Stomach smooth muscle (tissue), 2 donors: ENCODE measurements around the gene FHDC1.

Source experiments
- H3K27ac ChIP-seq: one replicate; pipeline ENCODE4 v1.7.0; 2013; ENCODE audit warnings: mild to moderate bottlenecking, low read length, inconsistent platforms
- H3K27me3 ChIP-seq, 2 donors: one replicate each; pipeline ENCODE4 v1.7.0; 2013; ENCODE audit warnings: low read length in 2 of 2; ENCODE audit not compliant: insufficient read depth in 2 of 2, control insufficient read depth in 1 of 2
- H3K36me3 ChIP-seq, 2 donors: one replicate each; pipeline ENCODE4 v1.7.0; 2013; ENCODE audit warnings: low read length in 2 of 2; ENCODE audit not compliant: control insufficient read depth in 2 of 2, insufficient read depth in 2 of 2
- H3K4me1 ChIP-seq: one replicate; pipeline ENCODE4 v1.7.0; 2013; ENCODE audit warnings: low read length; ENCODE audit not compliant: control insufficient read depth, insufficient read depth
- H3K4me3 ChIP-seq, 2 donors: one replicate each; pipeline ENCODE4 v1.7.0; 2013; ENCODE audit warnings: low read length in 2 of 2
- H3K9ac ChIP-seq, 2 donors: one replicate each; pipeline ENCODE4 v1.7.0; 2013; ENCODE audit warnings: low read length in 2 of 2, mild to moderate bottlenecking in 1 of 2
- H3K9me3 ChIP-seq, 2 donors: one replicate each; pipeline ENCODE4 v1.7.0; 2013; ENCODE audit warnings: low read length in 2 of 2; ENCODE audit not compliant: control insufficient read depth in 2 of 2
- donor health status: healthy.
- donor health status: Pancreatic carcinoma.

The FHDC1 gene

DNA sequence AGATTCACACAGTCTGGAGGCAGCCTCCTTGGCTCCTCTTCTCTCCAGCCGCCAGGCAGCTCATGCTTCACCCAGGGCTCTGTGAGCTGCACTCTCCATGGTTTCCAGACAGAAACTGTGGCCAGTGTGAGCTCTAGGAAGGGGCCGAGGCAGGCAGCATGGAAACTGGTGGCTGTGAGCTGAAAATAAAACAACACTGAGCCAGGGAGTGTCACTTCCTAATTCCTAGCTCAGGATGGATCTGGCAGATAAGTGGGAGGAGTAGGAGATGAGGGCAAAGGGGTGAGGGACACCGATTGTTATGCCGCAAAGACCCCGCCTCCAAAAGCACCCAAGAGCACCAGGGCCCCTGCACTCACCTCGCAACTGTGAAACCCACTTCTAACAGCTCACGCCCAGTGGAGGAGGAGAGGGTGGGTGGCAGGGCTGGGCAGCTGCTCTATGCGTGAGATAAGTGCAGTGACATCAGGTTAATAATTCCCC is 69.8 kb downstream of the FHDC1 start:
- Histone ChIP-seq H3K36me3 (no peaks in the 10 kb centered on the region), H3K27me3 (no peaks in the 10 kb centered on the region), H3K9ac (no peak overlapping the region), H3K9me3 (no peaks in the 10 kb centered on the region), H3K4me1 (no peaks in the 10 kb centered on the region), H3K27ac (no peak overlapping the region), H3K4me3 (no peak overlapping the region)

DNA sequence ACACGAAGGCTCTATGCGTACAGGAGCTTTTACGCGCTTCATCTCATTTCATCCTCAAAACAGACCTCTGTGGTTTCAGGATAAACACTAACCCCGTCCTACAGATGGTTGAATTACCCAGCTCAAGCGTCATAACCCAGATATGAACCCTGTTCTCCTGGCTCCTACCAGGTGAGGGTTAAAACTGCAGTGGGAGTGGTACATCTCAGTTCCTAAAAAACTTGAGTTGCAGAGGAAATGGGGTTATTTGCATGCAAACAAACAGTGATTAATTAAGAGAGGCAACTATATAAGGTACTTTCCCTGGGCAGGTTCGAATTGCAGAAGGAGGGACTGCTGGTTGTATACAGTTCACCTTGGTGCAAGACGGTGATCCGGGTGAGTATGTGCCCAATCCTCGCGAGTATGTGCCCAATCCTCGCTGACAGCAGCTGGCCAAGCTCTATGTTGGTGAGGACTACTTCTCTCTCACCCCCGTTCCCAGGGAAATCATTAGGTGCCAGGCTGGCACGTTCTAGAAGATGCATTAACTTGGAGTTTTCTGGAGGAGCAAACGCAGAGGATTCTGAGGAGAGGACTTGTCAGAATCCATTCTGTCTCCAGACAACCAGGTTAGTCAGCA is 72.6 kb downstream of the FHDC1 start:
- no peaks in the 10 kb centered on the region for H3K9me3 ChIP-seq
- no peaks in the 10 kb centered on the region for H3K36me3 ChIP-seq
- H3K4me1 ChIP-seq, result no peaks in the 10 kb centered on the region
- no peak overlapping the region for H3K27ac ChIP-seq
- no peak overlapping the region for H3K4me3 ChIP-seq
- H3K9ac ChIP-seq, result no peak overlapping the region
- H3K27me3 ChIP-seq, result no peaks in the 10 kb centered on the region

DNA sequence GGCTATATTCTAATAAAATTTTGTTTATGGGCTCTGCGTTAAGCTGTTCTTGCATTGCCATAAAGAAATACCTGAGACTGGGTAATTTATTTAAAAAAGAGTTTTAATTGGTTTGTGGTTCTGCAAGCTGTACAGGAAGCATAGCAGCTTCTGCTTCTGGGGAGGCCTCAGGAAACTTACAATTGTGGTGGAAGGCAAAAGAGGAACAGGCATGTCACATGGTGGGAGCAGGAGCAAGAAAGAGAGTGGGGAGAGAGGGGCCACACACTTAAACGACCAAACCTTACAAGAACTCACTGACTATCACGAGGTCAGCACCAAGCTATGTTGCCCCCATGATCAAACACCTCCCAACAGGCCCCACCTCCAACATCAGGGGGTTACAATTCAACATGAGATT is 74.0 kb downstream of the FHDC1 start:
- H3K36me3 ChIP-seq, result no peaks in the 10 kb centered on the region
- H3K27me3 ChIP-seq, result no peaks in the 10 kb centered on the region
- no peak overlapping the region for H3K27ac ChIP-seq
- H3K4me3 ChIP-seq, result no peak overlapping the region
- no peak overlapping the region for H3K9ac ChIP-seq
- no peaks in the 10 kb centered on the region for H3K4me1 ChIP-seq
- H3K9me3 ChIP-seq, result no peaks in the 10 kb centered on the region

DNA sequence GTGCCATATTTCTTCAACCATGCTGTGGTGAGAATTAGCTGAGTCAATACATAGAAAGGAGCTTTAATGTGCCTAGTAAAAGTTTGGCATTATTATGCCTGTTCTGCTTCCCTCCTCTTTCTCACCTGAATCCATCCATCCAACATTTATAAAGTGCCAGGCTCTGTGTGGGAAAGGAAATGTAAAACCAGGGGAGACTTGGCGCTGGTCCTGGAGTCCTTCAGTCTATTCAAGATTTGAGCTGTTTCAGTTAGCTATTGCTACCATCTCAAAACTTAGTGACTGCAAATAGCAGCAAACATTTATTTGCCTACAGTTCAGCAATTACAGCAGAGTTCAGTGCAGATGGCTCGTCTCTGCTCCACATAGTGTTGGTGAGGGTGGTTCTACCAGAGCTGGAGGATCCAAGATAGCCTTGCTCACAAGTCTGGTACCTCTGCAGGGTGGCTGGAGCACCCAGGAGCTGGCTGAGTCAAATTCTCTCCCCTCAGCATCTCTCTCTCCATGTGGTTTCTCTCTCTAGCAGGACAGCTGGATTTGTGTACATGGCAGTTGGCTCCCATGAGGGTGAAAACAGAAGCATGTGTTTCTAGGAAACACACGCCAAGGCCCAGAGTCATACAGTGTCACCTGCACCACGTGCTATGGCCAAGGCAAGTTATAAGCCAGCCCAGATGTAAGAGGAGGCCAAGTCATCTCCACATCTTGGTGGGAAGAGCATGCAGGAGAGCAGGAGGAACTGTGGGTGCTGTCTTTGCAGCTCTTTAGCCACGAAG is 77.3 kb downstream of the FHDC1 start:
- no peaks in the 10 kb centered on the region for H3K36me3 ChIP-seq
- H3K27me3 ChIP-seq, result no peaks in the 10 kb centered on the region
- H3K4me3 ChIP-seq, result no peak overlapping the region
- H3K9me3 ChIP-seq, result no peaks in the 10 kb centered on the region
- no peak overlapping the region for H3K9ac ChIP-seq
- no peaks in the 10 kb centered on the region for H3K4me1 ChIP-seq
- H3K27ac ChIP-seq, result no peak overlapping the region

DNA sequence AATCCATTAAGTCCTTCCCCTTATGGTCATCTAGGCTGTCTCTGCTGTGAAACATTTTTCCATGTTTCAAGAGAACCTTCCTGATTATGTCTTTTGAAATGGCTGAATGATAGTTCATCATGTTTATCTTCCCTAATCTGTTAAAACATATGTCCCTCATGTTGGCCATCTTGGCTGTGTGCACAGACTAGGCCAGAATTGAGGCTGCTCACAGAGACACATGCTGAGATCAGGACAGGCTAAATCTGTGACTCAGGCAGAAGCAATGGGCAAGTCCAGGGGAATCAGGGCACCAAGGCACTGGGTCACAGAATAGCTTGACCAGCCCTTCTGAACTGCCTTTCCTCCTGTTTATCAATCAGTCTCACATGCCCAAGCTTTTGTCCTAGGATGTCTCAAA is 78.3 kb downstream of the FHDC1 start:
- no peaks in the 10 kb centered on the region for H3K27me3 ChIP-seq
- no peak overlapping the region for H3K4me3 ChIP-seq
- no peaks in the 10 kb centered on the region for H3K9me3 ChIP-seq
- no peaks in the 10 kb centered on the region for H3K36me3 ChIP-seq
- no peak overlapping the region for H3K9ac ChIP-seq
- no peak overlapping the region for H3K27ac ChIP-seq
- H3K4me1 ChIP-seq, result no peaks in the 10 kb centered on the region

DNA sequence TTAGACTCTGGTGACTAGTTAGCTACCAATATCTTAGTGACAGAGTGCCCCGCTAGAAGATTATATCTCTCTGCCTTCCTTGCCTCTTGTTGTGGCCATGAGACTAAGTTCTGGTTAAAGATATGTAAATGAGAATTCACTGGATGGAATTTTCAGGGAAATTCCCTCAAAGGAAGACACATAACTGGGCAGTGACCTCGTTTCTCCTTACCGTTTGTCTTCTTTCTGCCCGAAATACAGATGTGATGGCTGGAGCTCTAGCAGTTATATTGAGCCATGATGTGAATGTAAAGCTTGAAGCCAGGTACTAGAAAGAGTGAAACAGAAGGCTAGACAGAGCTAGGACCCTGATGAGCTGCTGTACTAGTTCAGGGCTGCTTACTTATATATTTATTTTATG is 80.5 kb downstream of the FHDC1 start:
- Histone ChIP-seq H3K4me3 (no peak overlapping the region), H3K9me3 (no peaks in the 10 kb centered on the region), H3K27ac (no peak overlapping the region), H3K36me3 (no peaks in the 10 kb centered on the region), H3K9ac (no peak overlapping the region), H3K27me3 (no peaks in the 10 kb centered on the region), H3K4me1 (no peaks in the 10 kb centered on the region)

DNA sequence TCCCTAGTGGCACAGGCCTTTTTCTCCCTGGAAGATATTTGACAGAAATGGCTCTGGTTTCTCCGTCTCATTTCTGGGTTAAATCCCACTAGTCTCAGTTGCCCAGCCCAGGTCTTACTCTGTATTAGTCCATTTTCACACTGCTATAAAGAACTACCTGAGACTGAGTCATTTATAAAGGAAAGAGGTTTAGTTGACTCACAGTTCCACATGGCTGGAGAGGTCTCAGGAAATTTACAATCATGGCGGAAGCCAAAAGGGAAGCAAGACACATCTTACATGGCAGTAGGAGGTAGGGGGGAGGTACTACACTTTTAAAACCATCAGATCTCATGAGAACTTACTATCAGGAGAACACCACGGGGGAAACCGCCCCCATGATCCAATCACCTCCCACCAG is 81.9 kb downstream of the FHDC1 start:
- Histone ChIP-seq H3K4me1 (no peaks in the 10 kb centered on the region), H3K27ac (no peak overlapping the region), H3K9ac (no peak overlapping the region), H3K4me3 (no peak overlapping the region), H3K27me3 (no peaks in the 10 kb centered on the region), H3K36me3 (no peaks in the 10 kb centered on the region), H3K9me3 (no peaks in the 10 kb centered on the region)

DNA sequence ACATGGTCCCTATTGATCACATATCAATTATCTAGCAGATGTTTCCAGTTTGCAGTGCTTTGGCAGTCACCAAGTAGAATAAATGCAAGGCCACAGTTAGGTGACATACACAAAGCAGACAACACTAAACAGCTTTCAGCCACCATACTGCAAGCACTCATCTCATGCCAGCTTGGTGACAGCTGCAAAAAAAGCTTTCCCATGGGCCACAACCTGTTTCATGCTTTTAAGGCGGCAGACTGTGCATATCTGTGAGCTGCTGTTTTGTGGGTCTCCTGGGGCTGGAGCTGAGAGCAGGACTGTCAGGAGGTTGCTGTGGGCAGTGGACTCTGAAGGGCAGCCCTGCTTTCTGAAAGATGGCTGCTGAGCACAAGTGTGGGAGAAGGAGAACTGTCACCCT is 82.6 kb downstream of the FHDC1 start:
- Histone ChIP-seq H3K36me3 (no peaks in the 10 kb centered on the region), H3K9me3 (no peaks in the 10 kb centered on the region), H3K4me1 (no peaks in the 10 kb centered on the region), H3K27ac (no peak overlapping the region), H3K9ac (no peak overlapping the region), H3K27me3 (no peaks in the 10 kb centered on the region), H3K4me3 (no peak overlapping the region)

DNA sequence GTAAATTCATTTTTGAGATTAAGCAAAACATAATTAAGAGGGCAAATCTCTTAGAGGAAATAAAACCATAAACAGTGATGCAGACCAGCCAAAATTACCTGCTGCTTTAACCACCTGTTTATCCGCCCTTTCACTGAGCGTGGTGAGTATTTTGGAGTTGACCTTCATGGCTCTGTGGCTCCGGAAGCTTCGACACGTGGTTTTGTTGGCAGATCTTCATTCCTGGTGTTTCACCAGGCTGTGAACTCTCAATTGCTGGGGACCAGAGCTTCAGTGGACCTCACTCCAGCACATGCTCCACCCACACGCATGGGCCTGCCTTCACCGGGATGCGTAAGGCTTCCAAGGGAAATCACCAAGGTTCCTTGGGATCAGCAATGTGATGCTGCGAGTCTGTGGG is 83.8 kb downstream of the FHDC1 start:
- H3K27ac ChIP-seq, result no peak overlapping the region
- no peak overlapping the region for H3K4me3 ChIP-seq
- H3K9ac ChIP-seq, result no peak overlapping the region
- no peaks in the 10 kb centered on the region for H3K36me3 ChIP-seq
- no peaks in the 10 kb centered on the region for H3K4me1 ChIP-seq
- no peaks in the 10 kb centered on the region for H3K27me3 ChIP-seq
- no peaks in the 10 kb centered on the region for H3K9me3 ChIP-seq

DNA sequence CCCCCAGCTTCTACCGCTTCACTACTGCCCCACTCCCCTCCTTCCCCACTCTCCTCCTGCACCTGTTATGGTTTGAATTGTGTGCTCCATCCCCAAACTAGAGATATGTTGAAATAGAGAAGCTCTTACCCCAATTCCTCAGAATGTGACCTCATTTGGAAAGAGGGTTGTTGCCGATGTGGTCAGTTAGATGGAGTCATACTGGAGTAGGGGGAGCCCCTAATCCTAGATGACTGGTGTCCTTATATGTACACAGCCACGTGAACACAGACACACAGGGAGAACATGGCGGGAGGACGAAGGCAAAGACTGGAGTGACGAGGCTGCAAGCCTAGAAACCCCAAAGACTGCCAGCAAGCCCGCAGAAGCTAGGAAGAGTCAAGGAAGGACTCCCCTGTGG is 84.3 kb downstream of the FHDC1 start:
- Histone ChIP-seq H3K9ac (no peak overlapping the region), H3K9me3 (no peaks in the 10 kb centered on the region), H3K4me1 (no peaks in the 10 kb centered on the region), H3K36me3 (no peaks in the 10 kb centered on the region), H3K27me3 (no peaks in the 10 kb centered on the region), H3K27ac (no peak overlapping the region), H3K4me3 (no peak overlapping the region)

DNA sequence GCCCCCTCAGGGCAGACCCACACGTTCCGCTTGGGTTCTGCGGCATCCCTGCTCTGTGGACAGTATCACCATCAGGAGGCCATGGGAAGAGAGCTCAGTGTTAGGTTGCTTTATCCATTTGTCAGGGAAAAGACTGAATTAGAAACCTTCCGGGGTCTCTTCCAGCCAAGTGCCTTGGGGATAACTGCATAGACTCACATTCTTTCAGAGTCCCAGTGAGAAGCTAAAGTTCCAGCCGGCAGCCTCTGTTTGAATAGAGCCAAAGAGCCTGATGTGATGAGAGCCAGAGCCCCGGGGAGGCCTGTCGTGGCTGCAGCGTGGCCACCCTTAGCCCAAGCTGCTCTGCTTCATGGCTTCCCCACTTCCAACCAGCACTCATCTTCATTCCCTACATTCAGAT is 85.2 kb downstream of the FHDC1 start:
- no peaks in the 10 kb centered on the region for H3K36me3 ChIP-seq
- H3K4me3 ChIP-seq, result no peak overlapping the region
- H3K27me3 ChIP-seq, result no peaks in the 10 kb centered on the region
- H3K9ac ChIP-seq, result no peak overlapping the region
- H3K9me3 ChIP-seq, result no peaks in the 10 kb centered on the region
- H3K4me1 ChIP-seq, result no peaks in the 10 kb centered on the region
- no peak overlapping the region for H3K27ac ChIP-seq
